Bronchial epithelial cell (primary cell): ENCODE results near the gene LCA5. TPM values are rescaled to one million over a fixed set of nuclear protein-coding genes. Genes with fewer than 3 reads are reported as not detected.
"Not testable (repeated sequence)": the region's sequence is repeated elsewhere in the genome, so short reads cannot be mapped to it uniquely, and the experiment has no call there.

Source experiments
- DNase-seq: peaks from one replicate; pipeline ENCODE4 v3.0.0-alpha.2; 2010; ENCODE audit warnings: low read depth
- FAIRE-seq: peaks from 2 replicates; lab custom pipeline; 2011; peaks lifted over from hg19 to GRCh38; lab: Jason Lieb, UNC
- H3K27me3 ChIP-seq: 2 replicates; pipeline ENCODE4 v1.5.1; 2011; ENCODE audit warnings: low read length; ENCODE audit not compliant: control insufficient read depth, insufficient read depth
- H3K36me3 ChIP-seq: 2 replicates; pipeline ENCODE4 v1.5.1; 2011; ENCODE audit warnings: low read length; ENCODE audit not compliant: control insufficient read depth, insufficient read depth
- H3K4me3 ChIP-seq: 2 replicates; pipeline ENCODE4 v1.5.1; 2011; ENCODE audit warnings: mild to moderate bottlenecking, low read depth, low read length, control low read depth
- CTCF ChIP-seq: IDR thresholded peaks from 2 replicates; pipeline ENCODE4 v1.5.1; 2011; ENCODE audit warnings: mild to moderate bottlenecking, moderate library complexity, low read length, control low read depth, inconsistent platforms; ENCODE audit not compliant: insufficient read depth, severe bottlenecking
- total RNA-seq: library from RNA; depleted of rRNA; stranded (reverse); fragments of >200 nt; gene quantifications from 2 replicates; pipeline ENCODE4 v1.2.1, GENCODE V29; 2014

The LCA5 gene
- total RNA-seq, 1 donor from 2014 or later = 2.9 TPM

GRCh38 chr6:79446006-79446405 is 91.2 kb downstream of the LCA5 start:
- no peak for TF ChIP-seq CTCF
- DNase-seq = no peak
- no peak for FAIRE-seq

GRCh38 chr6:79443876-79444275 is 93.4 kb downstream of the LCA5 start:
- FAIRE-seq, DNase-seq, H3K36me3 ChIP-seq, H3K4me3 ChIP-seq, H3K27me3 ChIP-seq: not testable (repeated sequence)

More at GRCh38 chr6:79446006-79446405, 91.2 kb downstream of the LCA5 start:
- Histone ChIP-seq H3K36me3 (no peaks in the 10 kb centered on the region), H3K27me3 (no peaks in the 10 kb centered on the region), H3K4me3 (no peak overlapping the region)

GRCh38 chr6:79441192-79441591 is 96.0 kb downstream of the LCA5 start:
- FAIRE-seq (no peak), DNase-seq (peak; percentile 83)
- Histone ChIP-seq H3K4me3 (no peak overlapping the region), H3K36me3 (no peaks in the 10 kb centered on the region), H3K27me3 (no peaks in the 10 kb centered on the region)
- TF ChIP-seq CTCF = no peak

GRCh38 chr6:79440598-79440997 is 96.6 kb downstream of the LCA5 start:
- FAIRE-seq (no peak), DNase-seq (no peak)
- H3K27me3 ChIP-seq = no peaks in the 10 kb centered on the region
- TF ChIP-seq CTCF = no peak
- no peak overlapping the region for H3K4me3 ChIP-seq
- H3K36me3 ChIP-seq = no peaks in the 10 kb centered on the region

GRCh38 chr6:79438030-79438429 is 99.2 kb downstream of the LCA5 start:
- DNase-seq (no peak), FAIRE-seq (no peak)
- no peak overlapping the region for H3K4me3 ChIP-seq
- TF ChIP-seq CTCF = no peak
- no peaks in the 10 kb centered on the region for H3K27me3 ChIP-seq
- H3K36me3 ChIP-seq = no peaks in the 10 kb centered on the region

GRCh38 chr6:79436241-79436640 is 101.0 kb downstream of the LCA5 start:
- no peak for TF ChIP-seq CTCF
- peak; percentile 51 for DNase-seq
- FAIRE-seq = no peak
- Histone ChIP-seq H3K27me3 (no peaks in the 10 kb centered on the region), H3K4me3 (no peak overlapping the region), H3K36me3 (no peaks in the 10 kb centered on the region)
